ENCODE measurements around the gene STEAP1B. TPM values are rescaled to one million over a fixed set of nuclear protein-coding genes. Genes with fewer than 3 reads are reported as not detected.

Gene STEAP1B
- total RNA-seq, 1 donor from 2014 or later, result 1.4 TPM

DNA sequence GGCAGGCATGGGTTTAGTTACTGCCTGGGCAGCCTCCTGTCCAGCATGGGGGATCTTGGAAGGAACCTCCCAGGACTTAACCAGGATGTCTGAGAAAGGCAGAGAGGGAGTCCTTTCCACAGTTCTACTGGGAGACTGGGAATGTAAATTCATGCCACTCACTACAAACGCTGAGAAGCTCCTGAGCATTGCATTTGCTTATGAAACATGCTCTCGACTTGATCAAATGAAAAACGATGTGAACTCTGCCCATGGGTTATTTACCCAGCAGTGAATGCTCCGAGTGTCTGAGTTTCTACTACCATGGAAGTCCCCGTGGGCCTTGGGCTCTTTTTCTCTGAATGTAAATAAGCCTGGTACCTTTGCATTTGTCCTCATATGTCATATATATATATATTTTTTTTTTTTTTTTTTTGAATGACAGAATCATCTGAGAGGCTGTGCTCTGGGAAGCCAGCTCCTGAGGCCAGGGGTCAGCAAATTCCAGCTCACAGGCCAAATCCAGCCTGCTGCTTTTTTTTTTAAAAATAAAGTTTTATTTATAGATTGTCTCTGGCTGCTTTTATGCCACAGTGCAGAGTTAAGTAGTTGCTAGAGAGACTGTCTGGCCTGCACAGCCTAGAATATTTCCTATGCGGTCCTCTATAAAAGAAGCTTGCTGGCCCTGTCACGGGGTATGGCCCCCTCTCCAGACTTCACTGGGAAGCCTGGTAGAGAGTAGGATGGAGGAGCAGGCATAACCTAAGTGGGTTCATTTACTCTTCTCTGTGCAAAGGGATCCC lies 121.6 kb downstream of the STEAP1B start:
- Mint-ChIP-seq H3K4me3 (ENCODE audit: unreplicated experiment) (no peak overlapping the region), H3K4me1 (ENCODE audit: unreplicated experiment) (no peaks in the 10 kb centered on the region)
- TF ChIP-seq, protein P1, sequence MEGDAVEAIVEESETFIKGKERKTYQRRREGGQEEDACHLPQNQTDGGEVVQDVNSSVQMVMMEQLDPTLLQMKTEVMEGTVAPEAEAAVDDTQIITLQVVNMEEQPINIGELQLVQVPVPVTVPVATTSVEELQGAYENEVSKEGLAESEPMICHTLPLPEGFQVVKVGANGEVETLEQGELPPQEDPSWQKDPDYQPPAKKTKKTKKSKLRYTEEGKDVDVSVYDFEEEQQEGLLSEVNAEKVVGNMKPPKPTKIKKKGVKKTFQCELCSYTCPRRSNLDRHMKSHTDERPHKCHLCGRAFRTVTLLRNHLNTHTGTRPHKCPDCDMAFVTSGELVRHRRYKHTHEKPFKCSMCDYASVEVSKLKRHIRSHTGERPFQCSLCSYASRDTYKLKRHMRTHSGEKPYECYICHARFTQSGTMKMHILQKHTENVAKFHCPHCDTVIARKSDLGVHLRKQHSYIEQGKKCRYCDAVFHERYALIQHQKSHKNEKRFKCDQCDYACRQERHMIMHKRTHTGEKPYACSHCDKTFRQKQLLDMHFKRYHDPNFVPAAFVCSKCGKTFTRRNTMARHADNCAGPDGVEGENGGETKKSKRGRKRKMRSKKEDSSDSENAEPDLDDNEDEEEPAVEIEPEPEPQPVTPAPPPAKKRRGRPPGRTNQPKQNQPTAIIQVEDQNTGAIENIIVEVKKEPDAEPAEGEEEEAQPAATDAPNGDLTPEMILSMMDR (IDR thresholded peaks at IDR 0.05), result no peak

DNA sequence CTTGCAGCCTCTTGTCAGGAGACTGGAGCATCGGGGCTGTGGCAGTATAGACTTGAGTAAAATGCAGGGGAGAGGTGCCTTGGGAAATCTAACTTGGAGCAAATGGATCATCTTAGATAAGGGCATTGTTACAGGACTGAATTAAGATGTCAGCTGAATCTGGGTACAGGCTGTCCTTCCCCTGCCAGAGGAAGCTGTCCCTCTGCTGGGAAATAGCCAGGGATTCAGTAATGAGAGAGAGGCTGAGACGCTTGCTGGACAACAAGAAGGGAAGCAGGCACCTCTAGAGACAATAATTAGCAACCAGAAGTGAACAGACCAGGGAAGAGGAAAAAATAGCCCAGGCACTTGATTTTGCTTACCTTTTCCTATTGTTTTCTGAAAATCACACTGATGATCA lies 122.3 kb downstream of the STEAP1B start:
- Mint-ChIP-seq H3K4me1 (ENCODE audit: unreplicated experiment) (no peaks in the 10 kb centered on the region), H3K9me3 (ENCODE audit: unreplicated experiment) (no peaks in the 10 kb centered on the region), H3K27ac (ENCODE audit: unreplicated experiment) (no peak overlapping the region), H3K36me3 (ENCODE audit: unreplicated experiment) (no peaks in the 10 kb centered on the region), H3K4me3 (ENCODE audit: unreplicated experiment) (no peak overlapping the region), H3K27me3 (ENCODE audit: unreplicated experiment) (peaks cover 6% of the 10 kb centered on the region)
- TF ChIP-seq, protein P1 (IDR thresholded peaks at IDR 0.05), result no peak
- no peak for DNase-seq (ENCODE audit: extremely low spot score, unreplicated experiment)

More for the DNA sequence above, 121.6 kb downstream of the STEAP1B start:
- H3K27me3 Mint-ChIP-seq (ENCODE audit: unreplicated experiment), result peaks cover 6% of the 10 kb centered on the region
- H3K9me3 Mint-ChIP-seq (ENCODE audit: unreplicated experiment), result no peaks in the 10 kb centered on the region
- no peaks in the 10 kb centered on the region for H3K36me3 Mint-ChIP-seq (ENCODE audit: unreplicated experiment)
- DNase-seq (ENCODE audit: extremely low spot score, unreplicated experiment), result no peak
- no peak overlapping the region for H3K27ac Mint-ChIP-seq (ENCODE audit: unreplicated experiment)

DNA sequence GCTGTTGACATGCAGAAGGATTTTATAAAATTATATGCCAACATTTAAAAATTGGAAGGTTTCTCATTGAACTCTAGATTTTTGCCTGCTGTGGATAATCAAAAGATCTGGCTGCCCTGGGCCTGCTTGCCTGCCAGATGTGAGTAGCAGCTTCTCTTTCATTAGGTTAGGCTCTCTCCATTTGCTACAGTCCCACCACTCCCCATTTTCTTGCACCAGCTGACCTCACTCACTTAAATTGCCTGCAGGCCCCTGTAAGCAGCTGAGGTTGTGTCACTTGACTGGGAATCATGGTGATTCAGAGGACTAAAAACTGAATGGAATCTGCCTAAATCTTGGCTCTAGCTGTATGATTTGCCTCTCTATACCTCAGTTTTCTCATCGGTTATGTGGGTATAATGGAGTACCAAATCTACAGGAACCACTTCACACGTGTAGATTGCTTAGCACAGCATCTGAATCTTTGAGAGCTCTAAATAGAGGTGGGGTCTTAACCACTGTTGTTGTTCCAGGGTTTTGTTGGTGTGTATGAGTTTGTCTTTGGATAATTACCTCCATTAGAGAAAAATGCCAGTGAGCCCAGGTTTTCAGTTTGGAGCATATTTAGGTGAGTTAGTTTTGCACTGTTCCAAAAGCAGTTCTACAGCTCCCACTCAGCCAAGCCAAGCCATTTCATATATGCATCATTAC lies 124.5 kb downstream of the STEAP1B start:
- Mint-ChIP-seq H3K27ac (ENCODE audit: unreplicated experiment) (no peak overlapping the region), H3K27me3 (ENCODE audit: unreplicated experiment) (peaks cover under 1% of the 10 kb centered on the region), H3K4me1 (ENCODE audit: unreplicated experiment) (no peaks in the 10 kb centered on the region), H3K36me3 (ENCODE audit: unreplicated experiment) (no peaks in the 10 kb centered on the region), H3K9me3 (ENCODE audit: unreplicated experiment) (no peaks in the 10 kb centered on the region), H3K4me3 (ENCODE audit: unreplicated experiment) (no peak overlapping the region)
- TF ChIP-seq, protein P1 (IDR thresholded peaks at IDR 0.05), result no peak
- DNase-seq (ENCODE audit: extremely low spot score, unreplicated experiment), result no peak

DNA sequence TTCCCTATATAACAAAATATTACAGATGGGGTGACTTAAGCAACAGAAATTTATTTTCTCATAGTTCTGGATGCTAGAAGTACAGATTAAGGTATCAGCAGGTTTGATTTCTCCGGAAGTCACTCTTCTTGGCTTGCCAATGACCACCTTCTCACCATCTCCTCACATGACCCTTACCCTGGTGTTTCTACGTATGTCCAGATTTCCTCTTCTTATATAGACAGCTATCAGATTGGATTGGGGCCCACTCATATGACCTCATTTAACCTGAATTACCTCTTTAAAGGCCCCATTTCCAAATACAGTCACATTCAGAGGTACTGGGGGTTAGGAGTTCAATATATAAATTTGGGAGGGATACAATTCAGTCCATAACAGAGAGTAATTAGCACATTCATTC lies 126.1 kb downstream of the STEAP1B start:
- DNase-seq (ENCODE audit: extremely low spot score, unreplicated experiment), result no peak
- Mint-ChIP-seq H3K4me1 (ENCODE audit: unreplicated experiment) (no peaks in the 10 kb centered on the region), H3K4me3 (ENCODE audit: unreplicated experiment) (no peak overlapping the region), H3K9me3 (ENCODE audit: unreplicated experiment) (no peaks in the 10 kb centered on the region), H3K36me3 (ENCODE audit: unreplicated experiment) (no peaks in the 10 kb centered on the region), H3K27ac (ENCODE audit: unreplicated experiment) (no peak overlapping the region), H3K27me3 (ENCODE audit: unreplicated experiment) (peaks cover 6% of the 10 kb centered on the region)
- TF ChIP-seq, protein P1 (IDR thresholded peaks at IDR 0.05), result no peak

DNA sequence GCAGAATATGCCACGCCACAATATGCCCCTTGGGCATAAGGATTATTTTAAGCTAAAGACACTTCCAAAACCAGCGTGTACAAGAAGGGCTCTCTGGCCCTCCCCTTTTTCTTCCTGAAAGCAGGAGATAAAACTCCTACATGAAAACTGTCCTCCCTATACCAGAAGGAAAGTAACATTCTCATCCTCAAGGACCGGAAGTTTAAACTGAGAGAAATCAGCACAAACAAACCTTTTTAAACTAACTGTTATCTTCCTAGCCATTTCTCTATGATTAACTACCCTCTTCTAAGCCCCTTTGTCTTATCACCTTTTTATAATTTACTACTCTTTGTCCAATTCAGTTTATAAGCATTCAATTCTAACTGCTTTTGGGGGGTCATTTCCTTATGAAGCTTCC lies 126.6 kb downstream of the STEAP1B start:
- Mint-ChIP-seq H3K9me3 (ENCODE audit: unreplicated experiment) (no peaks in the 10 kb centered on the region), H3K27ac (ENCODE audit: unreplicated experiment) (no peak overlapping the region), H3K36me3 (ENCODE audit: unreplicated experiment) (no peaks in the 10 kb centered on the region), H3K4me3 (ENCODE audit: unreplicated experiment) (no peak overlapping the region), H3K4me1 (ENCODE audit: unreplicated experiment) (no peaks in the 10 kb centered on the region), H3K27me3 (ENCODE audit: unreplicated experiment) (peaks cover 6% of the 10 kb centered on the region)
- DNase-seq (ENCODE audit: extremely low spot score, unreplicated experiment), result no peak
- TF ChIP-seq, protein P1 (IDR thresholded peaks at IDR 0.05), result no peak

Data from osteocyte (in vitro differentiated cells).